ENCODE results near the gene SETD7.

SETD7 gene

DNA sequence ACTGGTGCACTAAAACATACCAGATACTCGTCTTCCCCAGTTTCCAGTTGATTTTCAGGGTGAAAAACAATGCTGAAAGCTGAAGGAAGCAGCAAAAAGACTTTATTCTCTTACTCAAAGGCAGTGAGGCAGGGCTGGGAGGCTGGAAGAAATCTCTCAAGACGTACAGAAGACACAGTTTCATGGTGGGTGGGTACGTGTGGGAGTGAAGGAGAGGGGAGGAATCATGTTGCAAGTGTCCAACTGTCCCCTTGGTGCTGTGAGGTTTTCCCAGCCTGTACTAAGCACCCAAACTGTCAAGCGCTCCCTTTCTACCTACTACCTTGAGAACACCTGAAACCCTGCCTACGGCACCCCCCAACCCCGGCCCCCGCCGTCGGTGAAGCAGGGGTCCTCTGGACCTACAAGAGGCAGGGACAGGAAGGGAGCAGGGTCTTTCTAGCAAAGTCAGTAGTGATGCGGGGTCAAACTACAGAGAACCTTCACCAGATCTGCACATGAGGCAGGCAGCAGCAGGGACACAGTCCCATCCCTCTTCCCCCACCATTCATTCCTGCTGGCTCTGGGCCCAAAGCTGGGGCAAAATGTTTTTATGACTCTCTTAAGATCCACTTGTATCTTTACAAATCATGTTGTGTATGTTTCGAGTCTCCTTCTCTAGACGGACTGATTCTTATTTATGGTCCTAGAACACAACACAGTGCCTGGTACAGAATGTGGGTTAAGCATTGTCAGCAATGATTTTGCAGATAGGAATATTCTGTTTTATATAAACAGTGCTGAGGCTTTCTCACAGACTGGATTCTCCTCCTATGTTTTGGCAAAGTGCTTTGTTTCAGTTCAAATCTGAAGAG is 2.4 kb upstream of the SETD7 start:
- H3K36me3 ChIP-seq (ENCODE audit: low read length), result no peaks in the 10 kb centered on the region
- no peaks in the 10 kb centered on the region for H3K9me3 ChIP-seq (ENCODE audit: insufficient read depth, low read length)
- H3K79me2 ChIP-seq (ENCODE audit: insufficient read depth, low read length), result peaks cover 17% of the 10 kb centered on the region
- H3F3A ChIP-seq (ENCODE audit: insufficient read depth), result peaks cover 12% of the 10 kb centered on the region
- H2AFZ ChIP-seq (ENCODE audit: low read depth, low read length, severe bottlenecking), result no peak overlapping the region
- no peak overlapping the region for H3K4me3 ChIP-seq (ENCODE audit: insufficient read depth, low read length, poor library complexity, severe bottlenecking)
- H4K20me1 ChIP-seq (ENCODE audit: low read depth, low read length), result peaks cover 2% of the 10 kb centered on the region; the same call in 1 of the 2 replicates
- H3K27me3 ChIP-seq (ENCODE audit: low read length), result no peaks in the 10 kb centered on the region
- H3K27ac ChIP-seq (ENCODE audit: low read depth, low read length), result peak overlapping the region; percentile 70
- TF ChIP-seq, protein P1, sequence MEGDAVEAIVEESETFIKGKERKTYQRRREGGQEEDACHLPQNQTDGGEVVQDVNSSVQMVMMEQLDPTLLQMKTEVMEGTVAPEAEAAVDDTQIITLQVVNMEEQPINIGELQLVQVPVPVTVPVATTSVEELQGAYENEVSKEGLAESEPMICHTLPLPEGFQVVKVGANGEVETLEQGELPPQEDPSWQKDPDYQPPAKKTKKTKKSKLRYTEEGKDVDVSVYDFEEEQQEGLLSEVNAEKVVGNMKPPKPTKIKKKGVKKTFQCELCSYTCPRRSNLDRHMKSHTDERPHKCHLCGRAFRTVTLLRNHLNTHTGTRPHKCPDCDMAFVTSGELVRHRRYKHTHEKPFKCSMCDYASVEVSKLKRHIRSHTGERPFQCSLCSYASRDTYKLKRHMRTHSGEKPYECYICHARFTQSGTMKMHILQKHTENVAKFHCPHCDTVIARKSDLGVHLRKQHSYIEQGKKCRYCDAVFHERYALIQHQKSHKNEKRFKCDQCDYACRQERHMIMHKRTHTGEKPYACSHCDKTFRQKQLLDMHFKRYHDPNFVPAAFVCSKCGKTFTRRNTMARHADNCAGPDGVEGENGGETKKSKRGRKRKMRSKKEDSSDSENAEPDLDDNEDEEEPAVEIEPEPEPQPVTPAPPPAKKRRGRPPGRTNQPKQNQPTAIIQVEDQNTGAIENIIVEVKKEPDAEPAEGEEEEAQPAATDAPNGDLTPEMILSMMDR (IDR thresholded peaks at IDR 0.05; ENCODE audit: insufficient read depth, low read length, poor library complexity, severe bottlenecking), result no peak
- TF ChIP-seq EZH2phosphoT487 (conservative IDR thresholded peaks at IDR 0.05; ENCODE audit: low read length), result no peak
- no peak overlapping the region for H3K4me2 ChIP-seq (ENCODE audit: low read depth, low read length, poor library complexity, severe bottlenecking)
- no peak overlapping the region for H3K9ac ChIP-seq (ENCODE audit: low read length)
- H3K9me2 ChIP-seq (replicated peaks; ENCODE audit: insufficient read depth, low read length), result no peaks in the 10 kb centered on the region

DNA sequence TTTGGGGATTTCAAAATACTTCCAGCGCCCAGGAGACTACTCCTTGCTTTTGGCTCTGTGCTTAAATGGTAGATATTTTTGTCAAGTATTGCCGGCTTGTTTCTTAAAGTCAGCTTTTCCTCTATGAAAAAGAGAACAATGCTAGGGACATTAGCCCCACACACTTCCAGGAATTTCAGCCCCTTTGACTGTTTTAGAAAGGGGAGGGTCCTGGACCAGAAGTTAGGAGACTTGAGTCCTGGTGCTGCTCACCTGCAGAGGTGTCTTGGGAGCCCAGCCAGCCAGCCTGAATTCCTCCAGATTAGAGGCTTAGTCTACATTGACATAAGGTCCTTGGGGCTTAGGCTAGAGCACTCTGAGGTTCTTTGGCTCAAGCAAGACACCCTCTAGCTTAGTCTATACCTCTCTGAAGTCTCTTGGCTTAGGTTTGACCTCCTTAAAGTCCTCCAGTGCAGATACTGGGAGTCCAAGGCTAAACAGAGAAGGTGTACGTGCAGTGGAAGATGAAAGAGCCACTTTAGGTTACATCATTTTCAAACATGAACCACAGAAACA is 1.6 kb upstream of the SETD7 start:
- TF ChIP-seq, protein P1 (IDR thresholded peaks at IDR 0.05; ENCODE audit: insufficient read depth, low read length, poor library complexity, severe bottlenecking), result no peak
- no peak for TF ChIP-seq EZH2phosphoT487 (conservative IDR thresholded peaks at IDR 0.05; ENCODE audit: low read length)
- Histone ChIP-seq H3K9me3 (ENCODE audit: insufficient read depth, low read length) (no peaks in the 10 kb centered on the region), H3K27ac (ENCODE audit: low read depth, low read length) (peak overlapping the region; percentile 70), H4K20me1 (ENCODE audit: low read depth, low read length) (peaks cover 2% of the 10 kb centered on the region; the same call in 1 of the 2 replicates), H3K4me2 (ENCODE audit: low read depth, low read length, poor library complexity, severe bottlenecking) (peak overlapping the region; percentile 89), H3K79me2 (ENCODE audit: insufficient read depth, low read length) (peaks cover 25% of the 10 kb centered on the region), H3K9ac (ENCODE audit: low read length) (peak overlapping the region; percentile 82), H3K9me2 (replicated peaks; ENCODE audit: insufficient read depth, low read length) (no peaks in the 10 kb centered on the region), H2AFZ (ENCODE audit: low read depth, low read length, severe bottlenecking) (peak overlapping the region; percentile 67), H3K27me3 (ENCODE audit: low read length) (no peaks in the 10 kb centered on the region), H3K36me3 (ENCODE audit: low read length) (no peaks in the 10 kb centered on the region), H3K4me3 (ENCODE audit: insufficient read depth, low read length, poor library complexity, severe bottlenecking) (peak overlapping the region; percentile 68), H3F3A (ENCODE audit: insufficient read depth) (peaks cover 12% of the 10 kb centered on the region)

DNA sequence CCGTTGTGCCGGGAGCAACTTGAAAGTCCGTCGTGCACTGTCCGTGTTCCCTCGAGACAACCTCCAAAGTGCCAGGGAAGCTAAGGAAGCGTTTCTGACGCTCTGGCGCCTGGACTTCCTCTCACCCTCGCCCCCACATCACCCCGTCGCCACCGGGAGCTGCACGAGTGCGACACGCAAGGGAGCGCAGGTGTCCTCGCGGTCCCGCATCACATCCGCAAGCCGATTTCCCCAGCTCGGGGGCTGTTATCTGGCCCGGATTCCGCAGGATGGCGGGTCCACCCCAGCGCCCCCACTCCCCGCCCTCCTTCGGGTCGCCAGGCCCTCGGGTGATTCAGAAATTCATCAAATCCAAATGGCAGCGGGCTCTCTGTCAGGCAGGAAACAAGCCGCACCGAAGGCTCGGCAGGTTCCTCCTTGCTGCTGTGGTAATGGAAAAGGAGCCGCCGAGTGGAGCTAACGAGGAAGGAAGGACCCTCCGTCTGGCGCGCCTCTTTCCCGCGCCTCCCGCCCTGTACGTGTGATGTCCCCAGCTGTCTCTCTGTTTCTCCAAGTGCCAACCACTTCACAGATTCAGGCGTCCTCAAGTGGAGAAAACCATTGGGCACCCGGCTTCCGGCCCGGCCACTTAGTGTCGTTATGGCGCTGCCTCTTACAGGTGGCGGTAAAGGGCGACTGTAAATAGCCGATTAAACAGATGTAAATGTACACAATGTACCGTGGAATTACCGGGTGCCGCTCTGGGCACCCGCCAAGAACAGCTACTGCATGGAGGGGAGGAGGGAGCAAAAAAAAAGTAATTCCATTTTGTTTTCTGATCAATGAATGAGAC is 921 bp upstream of the SETD7 start:
- Histone ChIP-seq H4K20me1 (ENCODE audit: low read depth, low read length) (peaks cover 2% of the 10 kb centered on the region; the same call in 1 of the 2 replicates), H3K27ac (ENCODE audit: low read depth, low read length) (peak overlapping the region; percentile 70), H3K27me3 (ENCODE audit: low read length) (no peaks in the 10 kb centered on the region), H3K9me3 (ENCODE audit: insufficient read depth, low read length) (no peaks in the 10 kb centered on the region), H3K9ac (ENCODE audit: low read length) (peak overlapping the region; percentile 82), H2AFZ (ENCODE audit: low read depth, low read length, severe bottlenecking) (peak overlapping the region; percentile 67), H3F3A (ENCODE audit: insufficient read depth) (peaks cover 12% of the 10 kb centered on the region), H3K4me2 (ENCODE audit: low read depth, low read length, poor library complexity, severe bottlenecking) (peak overlapping the region; percentile 89), H3K79me2 (ENCODE audit: insufficient read depth, low read length) (peaks cover 32% of the 10 kb centered on the region), H3K36me3 (ENCODE audit: low read length) (no peaks in the 10 kb centered on the region), H3K9me2 (replicated peaks; ENCODE audit: insufficient read depth, low read length) (no peaks in the 10 kb centered on the region), H3K4me3 (ENCODE audit: insufficient read depth, low read length, poor library complexity, severe bottlenecking) (peak overlapping the region; percentile 68)
- TF ChIP-seq EZH2phosphoT487 (conservative IDR thresholded peaks at IDR 0.05; ENCODE audit: low read length), result no peak
- TF ChIP-seq, protein P1 (IDR thresholded peaks at IDR 0.05; ENCODE audit: insufficient read depth, low read length, poor library complexity, severe bottlenecking), result no peak

All from SU-DHL-6 (cell line).